Liver (tissue), 9 donors: Measurements from ENCODE around the gene SCN3A. TPM values are rescaled to one million over a fixed set of nuclear protein-coding genes. Genes with fewer than 3 reads are reported as not detected.

Source experiments
- DNase-seq: peaks from one replicate; pipeline ENCODE4 v3.0.0-alpha.2; 2017; ENCODE audit warnings: low spot score
- H3K27ac ChIP-seq, 2 donors: one replicate each; pipeline ENCODE4 v1.7.0; 2013; ENCODE audit warnings: inconsistent platforms in 2 of 2, low read length in 2 of 2, control low read depth in 1 of 2, low read depth in 1 of 2, mild to moderate bottlenecking in 1 of 2
- H3K27me3 ChIP-seq, 4 donors: one replicate each; pipeline versions ENCODE4 v1.6.1 to v1.7.0; 2013; ENCODE audit warnings: low read length in 3 of 4, inconsistent platforms in 1 of 4, mild to moderate bottlenecking in 1 of 4, moderate library complexity in 1 of 4; ENCODE audit not compliant: control insufficient read depth in 4 of 4, insufficient read depth in 4 of 4
- H3K36me3 ChIP-seq, 4 donors: one replicate each; pipeline versions ENCODE4 v1.6.1 to v1.7.0; 2013; ENCODE audit warnings: low read length in 3 of 4, mild to moderate bottlenecking in 3 of 4, low read depth in 1 of 4, moderate library complexity in 1 of 4; ENCODE audit not compliant: control insufficient read depth in 4 of 4, insufficient read depth in 3 of 4
- H3K4me1 ChIP-seq, 4 donors: one replicate each; pipeline versions ENCODE4 v1.6.1 to v1.7.0; 2013; ENCODE audit warnings: low read length in 3 of 4, mild to moderate bottlenecking in 3 of 4, moderate library complexity in 1 of 4; ENCODE audit not compliant: control insufficient read depth in 4 of 4, insufficient read depth in 4 of 4
- H3K4me3 ChIP-seq, 3 donors: one replicate each; pipeline versions ENCODE4 v1.6.1 to v1.7.0; 2013; ENCODE audit warnings: low read length in 3 of 3, control low read depth in 1 of 3, low read depth in 1 of 3, mild to moderate bottlenecking in 1 of 3
- H3K9ac ChIP-seq, 2 donors: one replicate each; pipeline ENCODE4 v1.7.0; 2013; ENCODE audit warnings: low read length in 2 of 2, mild to moderate bottlenecking in 2 of 2, moderate library complexity in 2 of 2, control low read depth in 1 of 2, low read depth in 1 of 2
- H3K9me3 ChIP-seq, 4 donors: one replicate each; pipeline versions ENCODE4 v1.6.1 to v1.7.0; 2013; ENCODE audit warnings: low read length in 3 of 4; ENCODE audit not compliant: control insufficient read depth in 4 of 4
- ATF3 ChIP-seq: IDR thresholded peaks from 2 replicates; pipeline ENCODE4 v1.6.1; 2016; ENCODE audit warnings: antibody characterized with exemption
- CTCF ChIP-seq: fragments of 150-350 bp; IDR thresholded peaks from 2 replicates; pipeline ENCODE4 v1.5.1; 2017; ENCODE audit warnings: improper control_type of control experiment, low read depth, low read length; ENCODE audit not compliant: missing input control
- FOXA1 ChIP-seq: IDR thresholded peaks from 2 replicates; pipeline ENCODE4 v1.6.1; 2016; ENCODE audit warnings: antibody characterized with exemption
- FOXA2 ChIP-seq: IDR thresholded peaks from 2 replicates; pipeline ENCODE4 v1.6.1; 2016; ENCODE audit warnings: antibody characterized with exemption
- GABPA ChIP-seq, 2 donors: IDR thresholded peaks in 1 of 2; conservative IDR thresholded peaks in 1 of 2; 2 replicates each; pipeline ENCODE4 v1.6.1; 2016; ENCODE audit warnings: antibody characterized with exemption in 2 of 2, mild to moderate bottlenecking in 1 of 2, moderate library complexity in 1 of 2
- HNF4A ChIP-seq, 2 donors: conservative IDR thresholded peaks; 2 replicates each; pipeline ENCODE4 v1.6.1; 2016; ENCODE audit warnings: antibody characterized with exemption in 2 of 2, mild to moderate bottlenecking in 2 of 2
- HNF4G ChIP-seq: IDR thresholded peaks from 2 replicates; pipeline ENCODE4 v1.6.1; 2016; ENCODE audit warnings: antibody characterized with exemption
- JUND ChIP-seq, 2 donors: IDR thresholded peaks; 2 replicates each; pipeline ENCODE4 v1.6.1; 2016; ENCODE audit warnings: antibody characterized with exemption in 2 of 2
- NR2F2 ChIP-seq: IDR thresholded peaks from 2 replicates; pipeline ENCODE4 v1.6.1; 2016; ENCODE audit warnings: antibody characterized with exemption
- RAD21 ChIP-seq, 2 donors: IDR thresholded peaks; 2 replicates each; pipeline ENCODE4 v1.6.1; 2016; ENCODE audit warnings: antibody characterized with exemption in 2 of 2, mild to moderate bottlenecking in 2 of 2
- RXRA ChIP-seq, 2 donors: IDR thresholded peaks; 2 replicates each; pipeline ENCODE4 v1.6.1; 2017 to 2018; ENCODE audit warnings: antibody characterized with exemption in 2 of 2, mild to moderate bottlenecking in 1 of 2
- TAF1 ChIP-seq: conservative IDR thresholded peaks from 2 replicates; pipeline ENCODE4 v1.6.1; 2016; ENCODE audit warnings: antibody characterized with exemption, mild to moderate bottlenecking
- YY1 ChIP-seq: IDR thresholded peaks from 2 replicates; pipeline ENCODE4 v1.6.1; 2016; ENCODE audit warnings: antibody characterized with exemption, mild to moderate bottlenecking
- ZBTB33 ChIP-seq: IDR thresholded peaks from 2 replicates; pipeline ENCODE4 v1.6.1; 2016; ENCODE audit warnings: antibody characterized with exemption
- WGBS: extraction: QIAGEN DNeasy Blood & Tissue Kit; methylation state at CpG from one replicate; pipeline ENCODE4 v1.1.7; 2013; 5-methylcytosine and 5-hydroxymethylcytosine counted together
- polyA plus RNA-seq, 2 donors: library from polyadenylated mRNA; stranded (reverse) in 1 of 2; unstranded in 1 of 2; fragments of 200-250 nt in 1 of 2; fragments of >200 nt in 1 of 2; fragmentation: Nextera tagmentation in 1 of 2; extraction: Ambion mirVana in 1 of 2; gene quantifications; one replicate each; pipeline versions ENCODE4 v1.2.1 to v1.2.3, GENCODE V29; 2013 to 2015
- total RNA-seq, 2 donors: library from RNA; depleted of rRNA; stranded (reverse); fragments of >200 nt; gene quantifications; one replicate each; pipeline ENCODE4 v1.2.3, GENCODE V29; 2014
- TF ChIP-seq, protein P1 (sequence below): IDR thresholded peaks from 2 replicates; pipeline ENCODE4 v1.6.1; 2016; ENCODE audit warnings: antibody characterized with exemption, mild to moderate bottlenecking
- donor health status: healthy.
- donor health status: healthy.
- donor health status: healthy.
- donor health status: healthy.
- donor health status: healthy.

The SCN3A gene
- total and polyA plus RNA-seq, 4 donors = 0.05 to 1.0 (median 0.29) TPM

DNA sequence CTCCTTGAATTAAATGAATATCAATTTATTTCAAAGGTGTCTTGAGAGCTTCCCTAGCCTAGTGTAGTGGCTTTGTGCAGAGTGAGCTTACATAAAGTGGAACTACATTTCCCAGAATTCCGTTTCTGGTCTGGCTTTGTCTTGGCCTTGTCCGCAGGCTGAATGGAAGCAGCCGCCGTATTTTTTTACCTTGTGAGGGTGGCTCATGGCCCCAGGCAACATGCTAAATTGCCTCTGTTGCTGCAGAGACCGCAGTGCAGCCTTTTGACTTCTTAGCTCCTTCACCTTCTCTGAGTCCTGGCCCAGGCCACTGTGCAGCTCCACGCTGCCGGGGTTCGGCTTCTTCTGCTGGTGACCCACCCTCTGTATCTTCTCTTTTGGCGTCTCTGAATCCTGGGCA, 133.8 kb downstream of the SCN3A start:
- Histone ChIP-seq H3K27me3 (no peaks in the 10 kb centered on the region), H3K27ac (no peak overlapping the region), H3K4me3 (no peak overlapping the region), H3K4me1 (no peaks in the 10 kb centered on the region), H3K9ac (no peak overlapping the region), H3K9me3 (peaks cover 2 to 8% (median 5%) of the 10 kb centered on the region in 4 donors), H3K36me3 (no peaks in the 10 kb centered on the region)
- DNase-seq = no peak
- WGBS = 91% methylated on average over 9 of the region's 9 CpGs
- no peak for TF ChIP-seq FOXA2
- TF ChIP-seq ATF3 = no peak
- no peak for TF ChIP-seq NR2F2
- TF ChIP-seq HNF4G = no peak
- no peak for TF ChIP-seq HNF4A (conservative IDR thresholded peaks at IDR 0.05)

- no peak overlapping the region for H3K27ac ChIP-seq
- 89% methylated on average over 1 of the region's 1 CpG for WGBS
- no peaks in the 10 kb centered on the region for H3K36me3 ChIP-seq
- peaks cover 0 to under 1% (median 0%) of the 10 kb centered on the region in 4 donors for H3K4me1 ChIP-seq
- DNase-seq = no peak
- H3K9me3 ChIP-seq = peaks cover 0 to 3% (median 1%) of the 10 kb centered on the region in 4 donors
- H3K4me3 ChIP-seq = no peak overlapping the region
- no peak overlapping the region for H3K9ac ChIP-seq
- TF ChIP-seq ATF3 = no peak
- TF ChIP-seq TAF1 = no peak
- TF ChIP-seq RAD21 (IDR thresholded peaks at IDR 0.05) = no peak
- no peak for TF ChIP-seq HNF4G
- no peak for TF ChIP-seq HNF4A (conservative IDR thresholded peaks at IDR 0.05)
- TF ChIP-seq, protein P1, sequence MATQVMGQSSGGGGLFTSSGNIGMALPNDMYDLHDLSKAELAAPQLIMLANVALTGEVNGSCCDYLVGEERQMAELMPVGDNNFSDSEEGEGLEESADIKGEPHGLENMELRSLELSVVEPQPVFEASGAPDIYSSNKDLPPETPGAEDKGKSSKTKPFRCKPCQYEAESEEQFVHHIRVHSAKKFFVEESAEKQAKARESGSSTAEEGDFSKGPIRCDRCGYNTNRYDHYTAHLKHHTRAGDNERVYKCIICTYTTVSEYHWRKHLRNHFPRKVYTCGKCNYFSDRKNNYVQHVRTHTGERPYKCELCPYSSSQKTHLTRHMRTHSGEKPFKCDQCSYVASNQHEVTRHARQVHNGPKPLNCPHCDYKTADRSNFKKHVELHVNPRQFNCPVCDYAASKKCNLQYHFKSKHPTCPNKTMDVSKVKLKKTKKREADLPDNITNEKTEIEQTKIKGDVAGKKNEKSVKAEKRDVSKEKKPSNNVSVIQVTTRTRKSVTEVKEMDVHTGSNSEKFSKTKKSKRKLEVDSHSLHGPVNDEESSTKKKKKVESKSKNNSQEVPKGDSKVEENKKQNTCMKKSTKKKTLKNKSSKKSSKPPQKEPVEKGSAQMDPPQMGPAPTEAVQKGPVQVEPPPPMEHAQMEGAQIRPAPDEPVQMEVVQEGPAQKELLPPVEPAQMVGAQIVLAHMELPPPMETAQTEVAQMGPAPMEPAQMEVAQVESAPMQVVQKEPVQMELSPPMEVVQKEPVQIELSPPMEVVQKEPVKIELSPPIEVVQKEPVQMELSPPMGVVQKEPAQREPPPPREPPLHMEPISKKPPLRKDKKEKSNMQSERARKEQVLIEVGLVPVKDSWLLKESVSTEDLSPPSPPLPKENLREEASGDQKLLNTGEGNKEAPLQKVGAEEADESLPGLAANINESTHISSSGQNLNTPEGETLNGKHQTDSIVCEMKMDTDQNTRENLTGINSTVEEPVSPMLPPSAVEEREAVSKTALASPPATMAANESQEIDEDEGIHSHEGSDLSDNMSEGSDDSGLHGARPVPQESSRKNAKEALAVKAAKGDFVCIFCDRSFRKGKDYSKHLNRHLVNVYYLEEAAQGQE = no peak
- no peak for TF ChIP-seq YY1
- no peaks in the 10 kb centered on the region for H3K27me3 ChIP-seq
Observed at GRCh38 chr2:165069151-165069550, 134.7 kb downstream of the SCN3A start.

GRCh38 chr2:165068487-165068757, 135.4 kb downstream of the SCN3A start:
- Histone ChIP-seq H3K4me1 (peaks cover 0 to 2% (median 0%) of the 10 kb centered on the region in 4 donors), H3K27ac (no peak overlapping the region), H3K9me3 (no peaks in the 10 kb centered on the region), H3K27me3 (no peaks in the 10 kb centered on the region), H3K9ac (no peak overlapping the region), H3K4me3 (no peak overlapping the region), H3K36me3 (no peaks in the 10 kb centered on the region)
- DNase-seq = no peak
- TF ChIP-seq JUND (IDR thresholded peaks at IDR 0.05) (no peak), GABPA (IDR thresholded peaks at IDR 0.05 in 1 of 2, conservative IDR thresholded peaks at IDR 0.05 in 1 of 2) (no peak), FOXA1 (no peak), RXRA (IDR thresholded peaks at IDR 0.05) (no peak), TAF1 (no peak), FOXA2 (no peak), RAD21 (IDR thresholded peaks at IDR 0.05) (no peak), YY1 (no peak), ZBTB33 (no peak), HNF4G (no peak), CTCF (no peak), NR2F2 (no peak), HNF4A (conservative IDR thresholded peaks at IDR 0.05) (no peak)
- TF ChIP-seq, protein P1 = no peak
